Subcutaneous adipose tissue (tissue), 4 donors: ENCODE measurements around the gene NINJ2. TPM values are rescaled to one million over a fixed set of nuclear protein-coding genes. Genes with fewer than 3 reads are reported as not detected.

Experiments
- total RNA-seq, 4 donors: library from RNA; depleted of rRNA; stranded (reverse); fragments of >200 nt; gene quantifications; one replicate each; pipeline ENCODE4 v1.1.0, GENCODE V29; 2016
- TF ChIP-seq, protein P1 (sequence below): fragments of 450-650 bp; IDR thresholded peaks from one replicate; pipeline ENCODE4 v1.5.1; 2016; ENCODE audit warnings: low read depth, mild to moderate bottlenecking, control low read depth, antibody characterized with exemption, moderate library complexity

NINJ2 gene
- total RNA-seq, 4 donors from 2014 or later = 9.4 to 54.3 (median 19.0) TPM

DNA sequence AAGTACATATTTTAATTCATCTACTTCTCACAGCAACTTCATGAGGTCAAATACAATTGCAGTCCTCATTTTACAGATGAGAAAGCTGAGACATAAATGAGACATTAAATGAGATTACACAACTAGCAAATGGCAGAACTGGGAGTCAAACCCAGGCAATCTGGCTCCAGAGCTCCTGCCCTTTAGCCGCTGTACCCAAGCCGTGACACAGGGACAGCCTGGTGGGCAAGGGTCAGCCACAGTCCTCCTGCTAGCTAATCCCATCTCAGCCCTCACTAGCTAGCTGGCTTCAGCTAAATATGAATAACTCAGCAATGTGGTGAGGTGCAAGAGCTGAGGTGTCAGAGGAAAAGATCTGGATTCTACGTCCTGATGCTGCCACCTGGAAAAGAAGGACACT, 54.8 kb downstream of the NINJ2 start:
- TF ChIP-seq, protein P1, sequence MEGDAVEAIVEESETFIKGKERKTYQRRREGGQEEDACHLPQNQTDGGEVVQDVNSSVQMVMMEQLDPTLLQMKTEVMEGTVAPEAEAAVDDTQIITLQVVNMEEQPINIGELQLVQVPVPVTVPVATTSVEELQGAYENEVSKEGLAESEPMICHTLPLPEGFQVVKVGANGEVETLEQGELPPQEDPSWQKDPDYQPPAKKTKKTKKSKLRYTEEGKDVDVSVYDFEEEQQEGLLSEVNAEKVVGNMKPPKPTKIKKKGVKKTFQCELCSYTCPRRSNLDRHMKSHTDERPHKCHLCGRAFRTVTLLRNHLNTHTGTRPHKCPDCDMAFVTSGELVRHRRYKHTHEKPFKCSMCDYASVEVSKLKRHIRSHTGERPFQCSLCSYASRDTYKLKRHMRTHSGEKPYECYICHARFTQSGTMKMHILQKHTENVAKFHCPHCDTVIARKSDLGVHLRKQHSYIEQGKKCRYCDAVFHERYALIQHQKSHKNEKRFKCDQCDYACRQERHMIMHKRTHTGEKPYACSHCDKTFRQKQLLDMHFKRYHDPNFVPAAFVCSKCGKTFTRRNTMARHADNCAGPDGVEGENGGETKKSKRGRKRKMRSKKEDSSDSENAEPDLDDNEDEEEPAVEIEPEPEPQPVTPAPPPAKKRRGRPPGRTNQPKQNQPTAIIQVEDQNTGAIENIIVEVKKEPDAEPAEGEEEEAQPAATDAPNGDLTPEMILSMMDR = no peak

DNA sequence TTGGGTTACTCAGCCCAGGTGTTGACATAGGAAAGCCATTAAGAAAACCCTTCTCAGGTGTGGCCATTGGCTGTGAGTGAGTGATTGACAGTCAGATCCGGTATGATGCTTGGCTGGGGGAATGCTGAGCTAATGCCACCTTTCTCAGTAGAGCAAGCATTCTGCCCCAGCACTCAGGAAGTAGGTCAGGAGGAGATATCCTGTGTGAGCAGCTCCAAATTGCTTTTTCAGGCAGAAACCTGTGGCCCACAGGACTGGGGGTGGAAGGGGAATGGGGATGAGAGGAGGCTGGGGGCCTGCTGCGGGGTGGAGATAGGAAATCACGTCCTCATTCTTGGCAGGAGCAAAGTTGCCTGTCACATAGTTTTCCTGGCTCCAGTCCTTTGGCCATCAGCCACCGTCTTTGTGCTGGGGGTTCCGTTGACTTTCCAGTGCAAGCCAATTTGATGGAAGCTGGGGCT, 55.7 kb downstream of the NINJ2 start:
- TF ChIP-seq, protein P1 = no peak

DNA sequence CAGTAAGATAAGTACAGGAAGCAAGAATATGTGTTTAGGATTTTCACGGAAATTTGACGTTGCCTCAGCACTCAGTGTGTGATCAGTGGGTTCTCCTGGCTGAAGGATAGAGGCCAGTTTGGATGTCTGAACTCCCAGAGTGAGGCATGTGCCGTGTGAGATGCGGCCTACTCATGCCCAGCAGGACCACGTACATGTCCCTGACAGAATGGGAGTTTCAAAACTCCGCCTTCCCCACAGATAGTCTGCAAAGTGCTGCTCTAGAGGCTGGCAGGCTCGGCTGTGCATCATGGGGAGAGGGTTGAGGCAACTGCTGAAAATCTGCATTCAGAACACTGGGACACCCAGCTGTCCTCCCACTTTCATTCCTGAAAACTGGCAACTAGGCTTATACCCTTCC, 58.3 kb downstream of the NINJ2 start:
- TF ChIP-seq, protein P1 = no peak

DNA sequence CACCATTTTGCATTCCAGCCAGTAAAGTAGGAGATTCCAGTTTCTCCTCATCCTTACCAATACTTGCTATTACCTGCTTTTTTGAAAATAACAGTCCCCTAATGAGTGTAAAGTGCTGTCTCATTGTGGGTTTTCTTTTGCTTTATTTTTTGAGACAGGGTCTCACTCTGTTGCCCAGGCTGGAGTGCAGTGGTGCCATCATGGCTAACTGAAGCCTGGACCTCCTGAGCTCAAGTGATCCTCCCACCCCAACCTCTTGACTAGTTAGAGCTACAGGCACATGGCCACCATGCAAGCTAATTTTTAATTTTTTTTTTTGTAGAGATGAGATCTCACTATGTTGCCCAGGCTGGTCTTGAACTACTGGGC, 60.6 kb downstream of the NINJ2 start:
- TF ChIP-seq, protein P1 = no peak

DNA sequence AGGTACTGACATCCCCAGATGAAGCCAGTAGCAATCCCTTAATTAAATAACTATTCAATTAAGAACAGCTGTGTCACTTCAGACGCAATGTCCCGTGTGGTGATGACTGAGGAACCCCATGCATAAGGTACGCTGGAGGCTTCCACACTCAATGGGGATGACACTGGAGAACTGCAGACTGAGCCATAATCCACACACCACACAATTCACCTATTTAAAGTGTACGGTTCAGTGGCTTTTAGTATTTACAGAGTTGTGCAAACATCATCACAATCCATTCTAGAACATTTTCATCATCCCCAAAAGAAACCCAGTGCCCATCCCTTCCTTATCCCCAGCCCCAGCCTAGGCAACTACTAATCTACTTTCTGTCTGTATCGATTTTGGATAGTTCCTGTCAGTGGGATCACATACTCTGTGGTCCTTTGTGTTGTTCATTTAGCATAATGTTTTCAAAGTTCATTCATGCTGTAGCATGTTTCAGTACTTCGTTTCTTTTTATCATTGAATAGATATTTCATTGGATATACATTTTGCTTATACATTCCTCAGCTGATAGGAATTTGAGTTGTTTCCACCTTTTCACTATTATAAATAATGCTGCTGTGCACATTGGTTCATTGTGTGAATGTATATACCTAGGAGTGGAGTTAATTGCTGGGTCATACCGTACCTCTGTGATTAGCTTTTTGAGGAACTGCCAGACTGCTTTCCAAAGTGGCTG, 61.1 kb downstream of the NINJ2 start:
- TF ChIP-seq, protein P1 = no peak

DNA sequence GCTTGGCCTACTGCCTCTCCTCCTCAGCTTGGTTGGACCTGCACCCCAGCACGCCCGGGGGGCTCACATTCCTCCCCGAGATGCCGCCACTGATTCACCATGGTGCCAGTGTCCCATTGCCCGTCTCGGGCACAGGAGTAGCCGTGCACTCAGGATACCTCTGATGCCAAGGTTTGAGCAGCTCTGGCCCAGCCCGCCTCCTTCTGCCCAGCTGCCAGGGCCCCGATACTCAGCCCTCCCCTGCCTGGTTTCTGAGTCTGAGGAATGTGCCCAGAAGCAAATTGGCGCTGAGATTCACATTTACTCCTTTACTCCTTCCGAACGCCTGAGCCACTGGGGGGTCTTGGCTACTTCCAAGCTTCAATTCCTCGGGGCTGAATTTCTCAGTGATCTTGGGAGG, 63.5 kb downstream of the NINJ2 start:
- TF ChIP-seq, protein P1 = no peak

DNA sequence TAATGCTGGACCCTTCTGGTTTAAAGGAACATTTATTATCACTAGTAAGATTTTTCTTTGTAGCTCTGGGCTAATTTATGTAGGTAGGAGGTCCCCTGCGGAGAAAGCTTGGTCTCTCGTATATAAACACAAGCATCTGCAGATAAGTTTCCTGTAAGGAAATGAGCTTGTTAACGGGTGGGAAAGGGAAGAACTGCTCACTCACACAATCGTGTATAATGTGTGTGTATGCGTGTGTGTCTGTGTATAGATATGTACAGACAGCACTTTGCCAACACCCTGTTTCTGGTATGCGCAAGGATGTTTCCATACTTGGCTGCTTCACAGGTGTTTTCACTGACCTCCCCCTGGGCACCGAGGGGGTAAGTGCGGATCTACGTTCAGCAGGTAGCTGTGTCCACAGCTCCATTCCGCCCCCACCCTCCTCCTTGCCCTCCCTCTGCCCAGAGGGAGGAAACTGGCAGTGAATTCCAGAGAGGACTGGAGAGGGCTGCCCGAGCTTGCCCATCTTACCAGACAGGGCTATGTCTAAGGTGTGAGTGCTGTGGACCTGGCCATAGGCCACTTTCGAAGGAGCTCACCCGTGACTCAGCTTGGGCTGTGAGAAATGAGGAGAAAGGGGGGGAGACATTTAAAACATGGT, 65.2 kb downstream of the NINJ2 start:
- TF ChIP-seq, protein P1 = no peak
